Cardiac fibroblast (primary cell): Measurements from ENCODE around the gene DBX2.

Experiments
- DNase-seq, 2 donors: peaks; one replicate each; pipeline versions ENCODE4 v3.0.0 to v3.0.0-alpha.2; 2010; ENCODE audit warnings: low read depth in 2 of 2
- H3K4me3 ChIP-seq, 2 donors: replicated peaks in 1 of 2; 1 replicate in 1 of 2; 2 replicates in 1 of 2; pipeline ENCODE4 v1.5.1; 2011; ENCODE audit warnings: low read depth in 2 of 2, low read length in 2 of 2, mild to moderate bottlenecking in 2 of 2, moderate library complexity in 1 of 2
- CTCF ChIP-seq: IDR thresholded peaks from one replicate; pipeline ENCODE4 v1.5.1; 2011; ENCODE audit warnings: low read depth, mild to moderate bottlenecking, low read length, inconsistent platforms

The DBX2 gene

GRCh38 chr12:45049912-45050750, 768 bp downstream of the DBX2 start:
- no peak for TF ChIP-seq CTCF
- H3K4me3 ChIP-seq: no peak overlapping the region

GRCh38 chr12:45042599-45042998, 8.3 kb downstream of the DBX2 start:
- no peak for TF ChIP-seq CTCF
- H3K4me3 ChIP-seq: no peak overlapping the region
- no peak for DNase-seq

More at GRCh38 chr12:45049912-45050750, 768 bp downstream of the DBX2 start:
- peak; percentile 0 to 10 for DNase-seq

- no peak for TF ChIP-seq CTCF
- no peak for DNase-seq
- H3K4me3 ChIP-seq: no peak overlapping the region
Measured at GRCh38 chr12:45040977-45041376, 9.9 kb downstream of the DBX2 start.

- no peak overlapping the region for H3K4me3 ChIP-seq
- no peak for DNase-seq
- TF ChIP-seq CTCF: no peak
Measured at GRCh38 chr12:45039757-45040156, 11.1 kb downstream of the DBX2 start.

GRCh38 chr12:45034861-45035265, 16.0 kb downstream of the DBX2 start:
- H3K4me3 ChIP-seq: no peak overlapping the region
- no peak for DNase-seq
- TF ChIP-seq CTCF: no peak

GRCh38 chr12:45017916-45018315, 33.0 kb downstream of the DBX2 start:
- no peak overlapping the region for H3K4me3 ChIP-seq
- no peak for DNase-seq
- TF ChIP-seq CTCF: no peak
